GM12873 (cell line): ENCODE results near the gene KIF6.

Experiments used
- CTCF ChIP-seq: IDR thresholded peaks from 2 replicates; pipeline ENCODE4 v1.5.1; 2012; ENCODE audit warnings: low read depth, mild to moderate bottlenecking, moderate library complexity, low read length, control low read depth; ENCODE audit not compliant: insufficient read depth; ENCODE audit errors: missing control alignments

Gene KIF6

GRCh38 chr6:39693206-39693605 lies 32.0 kb downstream of the KIF6 start:
- TF ChIP-seq CTCF, result no peak

GRCh38 chr6:39688494-39688893 lies 36.7 kb downstream of the KIF6 start:
- TF ChIP-seq CTCF, result no peak

GRCh38 chr6:39686976-39687375 lies 38.2 kb downstream of the KIF6 start:
- no peak for TF ChIP-seq CTCF

GRCh38 chr6:39685938-39686337 lies 39.3 kb downstream of the KIF6 start:
- TF ChIP-seq CTCF, result no peak

- no peak for TF ChIP-seq CTCF
These were observed 39.8 kb downstream of the KIF6 start for GRCh38 chr6:39685489-39685826.

- TF ChIP-seq CTCF, result no peak
These were observed 40.3 kb downstream of the KIF6 start for GRCh38 chr6:39684790-39685488.

GRCh38 chr6:39681674-39682121 lies 43.5 kb downstream of the KIF6 start:
- TF ChIP-seq CTCF, result no peak
